Measurements from ENCODE around the gene FER1L5. TPM values are rescaled to one million over a fixed set of nuclear protein-coding genes. Genes with fewer than 3 reads are reported as not detected.

The FER1L5 gene
- total RNA-seq (2014; rRNA removed; shearing (Covaris generic); ENCODE audit: low replicate concordance): not detected in 2 replicates

- in situ Hi-C loops (cut with HindIII; ENCODE audit: low pct_unique_long_range_greater_than_20kb, low sequenced_read_pairs): no loop called here
- no peak for DNase-seq (ENCODE audit: low read depth)
These were observed at the start of gene FER1L5 for GRCh38 chr2:96642564-96643360. TSS of gene FER1L5 (plus strand) at chr2:96642764. CDS start at chr2:96642837, 73 bp downstream.

GRCh38 chr2:96594282-96594681, 48.3 kb upstream of the FER1L5 start:
- in situ Hi-C loops (cut with HindIII; ENCODE audit: low pct_unique_long_range_greater_than_20kb, low sequenced_read_pairs): no loop called here
- DNase-seq (ENCODE audit: low read depth): no peak

GRCh38 chr2:96594691-96595152, 47.8 kb upstream of the FER1L5 start:
- DNase-seq (ENCODE audit: low read depth): no peak
- in situ Hi-C loops (cut with HindIII; ENCODE audit: low pct_unique_long_range_greater_than_20kb, low sequenced_read_pairs): no loop called here

- DNase-seq (ENCODE audit: low read depth): no peak
- in situ Hi-C loops (cut with HindIII; ENCODE audit: low pct_unique_long_range_greater_than_20kb, low sequenced_read_pairs): no loop called here
These were observed 46.0 kb upstream of the FER1L5 start for GRCh38 chr2:96596596-96596995.

GRCh38 chr2:96599941-96600340, 42.6 kb upstream of the FER1L5 start:
- in situ Hi-C loops (cut with HindIII; ENCODE audit: low pct_unique_long_range_greater_than_20kb, low sequenced_read_pairs): no loop called here
- DNase-seq (ENCODE audit: low read depth): no peak

- no peak for DNase-seq (ENCODE audit: low read depth)
- in situ Hi-C loops (cut with HindIII; ENCODE audit: low pct_unique_long_range_greater_than_20kb, low sequenced_read_pairs): no loop called here
These were observed 40.9 kb upstream of the FER1L5 start for GRCh38 chr2:96601382-96602292.

- in situ Hi-C loops (cut with HindIII; ENCODE audit: low pct_unique_long_range_greater_than_20kb, low sequenced_read_pairs): no loop called here
- no peak for DNase-seq (ENCODE audit: low read depth)
These were observed 40.2 kb upstream of the FER1L5 start for GRCh38 chr2:96602330-96602823.

- in situ Hi-C loops (cut with HindIII; ENCODE audit: low pct_unique_long_range_greater_than_20kb, low sequenced_read_pairs): no loop called here
These were observed 38.5 kb upstream of the FER1L5 start for GRCh38 chr2:96604104-96604503.

GRCh38 chr2:96608469-96609455, 33.8 kb upstream of the FER1L5 start:
- DNase-seq (ENCODE audit: low read depth): peak; percentile 95
- in situ Hi-C loops (cut with HindIII; ENCODE audit: low pct_unique_long_range_greater_than_20kb, low sequenced_read_pairs): no loop called here

More at GRCh38 chr2:96604104-96604503, 38.5 kb upstream of the FER1L5 start:
- DNase-seq (ENCODE audit: low read depth): peak; percentile 33

GRCh38 chr2:96616128-96616527, 26.4 kb upstream of the FER1L5 start:
- DNase-seq (ENCODE audit: low read depth): no peak
- in situ Hi-C loops (cut with HindIII; ENCODE audit: low pct_unique_long_range_greater_than_20kb, low sequenced_read_pairs): no loop called here

- no peak for DNase-seq (ENCODE audit: low read depth)
- in situ Hi-C loops (cut with HindIII; ENCODE audit: low pct_unique_long_range_greater_than_20kb, low sequenced_read_pairs): no loop called here
These were observed 26.0 kb upstream of the FER1L5 start for GRCh38 chr2:96616535-96616934.

GRCh38 chr2:96617012-96617411, 25.6 kb upstream of the FER1L5 start:
- no peak for DNase-seq (ENCODE audit: low read depth)
- in situ Hi-C loops (cut with HindIII; ENCODE audit: low pct_unique_long_range_greater_than_20kb, low sequenced_read_pairs): no loop called here

GRCh38 chr2:96618596-96619283, 23.8 kb upstream of the FER1L5 start:
- DNase-seq (ENCODE audit: low read depth): peak; percentile 90
- in situ Hi-C loops (cut with HindIII; ENCODE audit: low pct_unique_long_range_greater_than_20kb, low sequenced_read_pairs): no loop called here

- in situ Hi-C loops (cut with HindIII; ENCODE audit: low pct_unique_long_range_greater_than_20kb, low sequenced_read_pairs): no loop called here
- DNase-seq (ENCODE audit: low read depth): no peak
These were observed 20.0 kb upstream of the FER1L5 start for GRCh38 chr2:96622544-96622943.

GRCh38 chr2:96623116-96623515, 19.4 kb upstream of the FER1L5 start:
- no peak for DNase-seq (ENCODE audit: low read depth)
- in situ Hi-C loops (cut with HindIII; ENCODE audit: low pct_unique_long_range_greater_than_20kb, low sequenced_read_pairs): no loop called here

- no peak for DNase-seq (ENCODE audit: low read depth)
- in situ Hi-C loops (cut with HindIII; ENCODE audit: low pct_unique_long_range_greater_than_20kb, low sequenced_read_pairs): no loop called here
These were observed 16.7 kb upstream of the FER1L5 start for GRCh38 chr2:96625571-96626552.
